GM13977 (cell line): ENCODE data around the gene LRRC74B.

Experiments
- DNase-seq: peaks from one replicate; pipeline ENCODE4 v3.0.0; 2012; ENCODE audit warnings: low spot score
- in situ Hi-C: fragments of 300-500 bp; cut with MboI; formaldehyde crosslinking; loops from one replicate; pipeline ENCODE4 v1.12.0; 2022; ENCODE audit warnings: low sequenced_read_pairs, low pct_unique_long_range_greater_than_20kb, mixed read lengths, inconsistent platforms; ENCODE audit not compliant: unreplicated experiment
- TF ChIP-seq, protein P1 (sequence below): IDR thresholded peaks from 2 replicates; pipeline ENCODE4 v1.5.1; 2012; ENCODE audit warnings: mild to moderate bottlenecking, control low read depth; ENCODE audit not compliant: insufficient read depth; ENCODE audit errors: extremely low read depth, missing control alignments

Gene LRRC74B

DNA sequence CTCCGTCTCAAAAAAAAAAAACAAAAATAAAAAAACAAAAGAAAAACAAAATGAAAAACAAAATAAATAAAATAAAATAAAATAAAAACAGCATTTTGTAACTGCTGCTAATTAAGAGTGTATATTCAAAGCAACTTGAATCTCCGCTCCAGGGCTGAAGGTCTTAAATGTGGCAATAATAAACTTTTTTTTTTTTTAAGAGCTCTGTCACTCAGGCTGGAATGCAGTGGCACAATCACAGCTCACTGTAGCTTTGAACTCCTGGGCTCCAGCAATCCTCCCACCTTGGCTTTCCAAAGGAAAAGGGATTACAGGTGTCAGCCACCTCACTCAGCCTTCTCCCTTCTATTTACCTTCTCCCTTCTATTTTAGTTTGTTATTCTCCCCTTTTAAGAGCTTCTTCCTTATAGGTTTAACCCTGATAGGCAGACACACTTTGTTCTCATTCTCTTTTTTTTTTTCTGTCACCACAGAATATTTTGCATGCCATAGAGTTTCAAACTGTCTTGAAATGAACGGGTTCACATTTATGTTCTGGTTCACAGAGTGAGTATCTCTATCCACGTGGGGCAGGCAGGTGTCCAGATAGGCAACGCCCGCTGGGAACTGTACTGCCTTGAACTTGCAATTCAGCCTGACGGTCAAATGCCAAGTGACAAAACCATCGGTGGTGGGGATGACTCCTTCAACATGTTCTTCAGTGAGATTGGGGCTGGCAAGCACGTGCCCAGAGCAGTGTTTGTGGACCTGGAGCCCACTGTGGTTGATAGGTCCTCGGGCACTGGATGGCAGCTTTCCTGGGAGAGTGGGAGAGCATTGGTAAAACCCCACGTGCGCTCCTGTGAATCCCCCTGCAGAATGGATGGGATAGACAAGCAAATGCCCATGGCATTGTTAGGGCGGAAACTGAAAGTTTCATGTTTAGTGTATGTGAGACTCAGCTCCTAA lies 19.4 kb downstream of the LRRC74B start:
- in situ Hi-C loops: no loop called here
- no peak for DNase-seq
- TF ChIP-seq, protein P1, sequence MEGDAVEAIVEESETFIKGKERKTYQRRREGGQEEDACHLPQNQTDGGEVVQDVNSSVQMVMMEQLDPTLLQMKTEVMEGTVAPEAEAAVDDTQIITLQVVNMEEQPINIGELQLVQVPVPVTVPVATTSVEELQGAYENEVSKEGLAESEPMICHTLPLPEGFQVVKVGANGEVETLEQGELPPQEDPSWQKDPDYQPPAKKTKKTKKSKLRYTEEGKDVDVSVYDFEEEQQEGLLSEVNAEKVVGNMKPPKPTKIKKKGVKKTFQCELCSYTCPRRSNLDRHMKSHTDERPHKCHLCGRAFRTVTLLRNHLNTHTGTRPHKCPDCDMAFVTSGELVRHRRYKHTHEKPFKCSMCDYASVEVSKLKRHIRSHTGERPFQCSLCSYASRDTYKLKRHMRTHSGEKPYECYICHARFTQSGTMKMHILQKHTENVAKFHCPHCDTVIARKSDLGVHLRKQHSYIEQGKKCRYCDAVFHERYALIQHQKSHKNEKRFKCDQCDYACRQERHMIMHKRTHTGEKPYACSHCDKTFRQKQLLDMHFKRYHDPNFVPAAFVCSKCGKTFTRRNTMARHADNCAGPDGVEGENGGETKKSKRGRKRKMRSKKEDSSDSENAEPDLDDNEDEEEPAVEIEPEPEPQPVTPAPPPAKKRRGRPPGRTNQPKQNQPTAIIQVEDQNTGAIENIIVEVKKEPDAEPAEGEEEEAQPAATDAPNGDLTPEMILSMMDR: no peak

DNA sequence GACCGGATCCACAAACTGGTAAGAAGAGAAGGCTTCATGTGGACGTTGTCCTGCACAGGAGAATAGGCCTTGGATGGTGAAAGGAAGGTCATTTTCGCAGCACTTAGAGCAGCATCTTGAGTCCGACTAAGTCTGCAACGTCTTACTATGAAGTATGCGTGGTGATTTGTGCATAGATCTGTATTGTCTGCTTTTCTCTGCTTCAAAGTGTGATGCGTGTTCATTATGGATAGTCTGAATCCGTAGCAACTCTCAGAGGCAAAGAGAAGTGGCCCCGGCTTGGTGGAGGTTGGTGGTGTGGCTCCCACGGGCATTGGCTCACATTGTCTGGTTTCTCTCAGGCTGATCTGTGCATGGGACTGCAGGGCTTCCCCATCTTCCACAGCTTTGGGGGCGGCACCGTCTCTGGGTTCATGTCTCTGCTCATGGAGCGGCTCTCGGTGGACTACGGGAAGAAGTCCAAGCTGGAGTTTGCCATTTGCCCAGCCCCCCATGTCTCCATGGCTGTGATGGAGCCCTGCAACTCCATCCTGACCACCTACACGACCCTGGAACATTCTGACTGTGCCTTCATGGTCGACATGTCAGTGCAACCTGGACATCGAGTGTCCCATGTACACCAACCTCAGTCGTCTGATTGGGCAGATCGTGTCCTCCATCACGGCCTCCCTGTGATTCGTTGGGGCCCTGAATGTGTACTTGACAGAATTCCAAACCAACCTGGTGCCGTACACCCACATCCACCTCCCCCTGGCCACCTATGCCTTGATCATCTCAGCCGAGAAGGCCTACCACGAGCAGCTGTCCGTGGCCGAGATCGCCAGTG lies 21.5 kb downstream of the LRRC74B start:
- in situ Hi-C loops: no loop called here
- TF ChIP-seq, protein P1: no peak
- DNase-seq: no peak

DNA sequence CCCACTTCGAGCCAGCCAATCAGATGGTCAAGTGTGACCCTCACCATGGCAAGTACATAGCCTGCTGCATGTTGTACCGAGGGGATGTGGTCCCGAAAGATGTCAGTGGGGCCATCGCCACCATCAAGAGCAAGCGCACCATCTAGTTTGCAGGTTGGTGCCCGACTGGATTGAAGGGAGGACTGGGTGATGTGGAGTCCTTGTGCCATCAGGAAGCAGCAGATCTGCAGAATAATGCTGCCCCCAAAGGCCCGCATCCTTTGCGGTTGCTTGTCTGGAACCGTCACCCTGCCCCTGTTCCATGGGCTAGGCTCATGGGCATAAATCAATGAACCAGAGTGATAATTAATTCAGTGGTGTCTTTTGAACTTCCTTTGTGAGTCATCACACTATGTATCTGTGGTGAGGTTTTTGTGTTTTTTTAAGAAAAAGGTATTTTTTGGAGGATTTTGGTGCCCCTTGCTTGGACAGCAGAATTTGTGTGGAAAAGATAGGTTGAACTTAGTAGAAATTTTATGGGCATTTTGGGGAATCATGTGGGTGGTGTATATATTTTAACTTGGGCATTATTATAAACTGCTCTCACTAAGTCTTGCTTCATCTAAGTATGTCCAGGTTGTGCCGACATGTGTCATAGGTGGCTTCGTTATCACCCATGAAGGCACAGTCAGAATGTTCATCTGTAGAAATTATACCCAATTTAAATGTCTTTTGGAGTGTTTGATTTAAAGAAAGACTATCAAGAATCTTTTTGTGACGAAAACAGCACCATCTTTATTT lies 22.3 kb downstream of the LRRC74B start:
- TF ChIP-seq, protein P1: no peak
- in situ Hi-C loops: no loop called here
- DNase-seq: no peak

DNA sequence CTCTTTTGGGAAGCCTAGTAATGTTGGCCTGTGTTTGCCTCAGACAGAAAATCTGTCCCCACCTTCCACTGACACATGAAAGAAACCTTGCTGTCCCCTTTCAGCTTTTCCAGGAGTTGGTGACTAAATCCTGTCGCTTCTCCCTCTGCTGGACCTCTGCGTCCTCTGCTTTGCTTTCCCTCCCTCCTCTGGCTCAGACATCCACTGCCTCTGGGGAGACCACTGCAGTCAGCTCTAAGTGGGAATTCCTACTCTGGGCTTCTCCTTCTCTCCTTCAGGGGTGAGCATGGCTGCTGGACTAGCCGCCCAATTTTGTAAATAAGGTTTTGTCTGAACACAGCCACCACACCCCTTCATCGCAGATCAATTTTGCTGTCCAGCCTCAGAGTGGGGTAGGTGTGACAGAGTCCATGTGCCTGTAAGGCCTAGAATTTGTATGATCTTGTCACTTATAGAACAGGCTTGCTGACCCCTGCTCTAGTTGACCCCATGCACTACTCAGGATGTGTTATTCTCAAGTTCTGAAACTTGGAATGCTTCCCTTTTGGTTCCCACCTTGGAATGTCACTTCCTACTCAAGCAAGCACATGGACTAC lies 23.0 kb downstream of the LRRC74B start:
- no peak for DNase-seq
- in situ Hi-C loops: no loop called here
- TF ChIP-seq, protein P1: no peak

DNA sequence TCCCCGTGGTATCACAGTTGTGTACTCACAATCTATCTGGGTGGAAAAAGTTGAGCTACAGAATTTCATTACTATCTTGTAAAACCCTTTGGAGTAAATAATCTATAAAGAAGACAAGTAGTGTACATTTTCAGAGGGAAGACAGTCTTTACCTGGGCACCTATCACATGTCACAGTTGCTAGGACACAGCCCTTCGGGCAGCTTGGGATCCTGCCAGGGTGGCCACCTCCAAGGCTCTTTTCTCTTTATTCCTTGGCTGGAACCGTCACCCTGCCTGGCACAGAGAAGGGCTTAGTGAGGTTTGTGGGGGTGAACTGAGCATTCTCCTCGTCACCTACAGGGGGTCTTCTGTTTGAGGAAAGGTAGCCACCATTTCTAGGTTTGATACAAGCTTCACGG lies 23.6 kb downstream of the LRRC74B start:
- TF ChIP-seq, protein P1: no peak
- DNase-seq: no peak
- in situ Hi-C loops: no loop called here
